PC-3 (cell line): ENCODE data around the gene TGFBR3L. TPM values are rescaled to one million over a fixed set of nuclear protein-coding genes. Genes with fewer than 3 reads are reported as not detected.

ENCODE experiments used
- ATAC-seq: fragments of 200-7000 bp; cut with Tn5 transposase; 2 replicates; pipeline ENCODE4 v1.9.1; 2020; ENCODE audit warnings: mild to moderate bottlenecking, moderate library complexity
- BruUV-seq: library from RNA; stranded (reverse); fragments of 400-500 nt; replicated peaks from 2 replicates; lab custom pipeline; 2021; lab: Mats Ljungman, UMichigan
- CTCF ChIA-PET: fragments of 300-600 bp; sonication (Branson Sonifier 250); formaldehyde crosslinking; loops from one replicate; lab custom pipeline; 2022; ENCODE audit warnings: antibody characterized with exemption; lab: Charles Lee
- POLR2A ChIA-PET: fragments of 300-600 bp; sonication (Branson Sonifier 250); formaldehyde crosslinking; loops from one replicate; lab custom pipeline; 2022; ENCODE audit warnings: antibody characterized with exemption; ENCODE audit not compliant: unreplicated experiment; lab: Charles Lee
- DNase-seq: peaks from one replicate; pipeline ENCODE4 v3.0.0-alpha.2; 2015
- H2AFZ ChIP-seq: fragments of 300-600 bp; sonication (generic); 2 replicates; pipeline ENCODE4 v1.6.0; 2016; ENCODE audit warnings: antibody characterized with exemption, low read length
- H3F3A ChIP-seq: fragments of 300-600 bp; sonication (generic); one replicate; pipeline ENCODE4 v1.6.0; 2017; ENCODE audit warnings: antibody characterized with exemption, low read length, control low read depth, mild to moderate bottlenecking; ENCODE audit not compliant: unreplicated experiment
- H3K27ac ChIP-seq: fragments of 300-600 bp; sonication (generic); 2 replicates; pipeline ENCODE4 v1.5.1; 2016; ENCODE audit warnings: mild to moderate bottlenecking, low read length
- H3K27me3 ChIP-seq: fragments of 300-600 bp; sonication (generic); 2 replicates; pipeline ENCODE4 v1.6.1; 2016; ENCODE audit warnings: low read length, mixed read lengths
- H3K36me3 ChIP-seq: fragments of 300-600 bp; sonication (generic); 2 replicates; pipeline ENCODE4 v1.6.1; 2016; ENCODE audit warnings: low read depth, mixed run types, low read length, mixed read lengths
- H3K4me1 ChIP-seq: fragments of 300-600 bp; sonication (generic); 2 replicates; pipeline ENCODE4 v1.5.1; 2016; ENCODE audit warnings: low read length; ENCODE audit not compliant: insufficient read depth
- H3K4me2 ChIP-seq: fragments of 300-600 bp; sonication (generic); 2 replicates; pipeline ENCODE4 v1.6.0; 2016; ENCODE audit warnings: low read length
- H3K4me3 ChIP-seq: fragments of 300-600 bp; sonication (generic); 2 replicates; pipeline ENCODE4 v1.5.1; 2016; ENCODE audit warnings: mild to moderate bottlenecking, low read length, mixed read lengths
- H3K79me2 ChIP-seq: fragments of 300-600 bp; sonication (generic); 2 replicates; pipeline ENCODE4 v1.6.1; 2017; ENCODE audit warnings: low read length, mixed read lengths
- H3K9ac ChIP-seq: fragments of 300-600 bp; sonication (generic); 2 replicates; pipeline ENCODE4 v1.6.0; 2016; ENCODE audit warnings: mild to moderate bottlenecking, low read length
- H3K9me2 ChIP-seq: fragments of 300-600 bp; sonication (generic); replicated peaks from 2 replicates; pipeline ENCODE4 v1.6.1; 2016; ENCODE audit warnings: mixed run types, low read length, mixed read lengths
- H3K9me3 ChIP-seq: fragments of 300-600 bp; sonication (generic); 2 replicates; pipeline ENCODE4 v1.6.1; 2016; ENCODE audit warnings: low read length, mixed read lengths
- H4K20me1 ChIP-seq: fragments of 300-600 bp; sonication (generic); 2 replicates; pipeline ENCODE4 v1.6.1; 2016; ENCODE audit warnings: low read length, mixed read lengths
- CTCF ChIP-seq: fragments of 300-600 bp; sonication (generic); conservative IDR thresholded peaks from 2 replicates; pipeline ENCODE4 v1.5.1; 2017; ENCODE audit warnings: antibody characterized with exemption, low read depth, mild to moderate bottlenecking, low read length
- EZH2 ChIP-seq: fragments of 300-600 bp; sonication (generic); IDR thresholded peaks from one replicate; pipeline ENCODE4 v1.6.1; 2017; ENCODE audit warnings: antibody characterized with exemption, mild to moderate bottlenecking, low read length; ENCODE audit not compliant: unreplicated experiment
- EZH2phosphoT487 ChIP-seq: fragments of 300-600 bp; sonication (generic); IDR thresholded peaks from 2 replicates; pipeline ENCODE4 v1.6.1; 2018; ENCODE audit warnings: mild to moderate bottlenecking, antibody characterized with exemption, low read length, borderline replicate concordance
- intact Hi-C: fragments of 100-400 bp; cut with micrococcal nuclease; formaldehyde crosslinking; loops from 2 replicates; pipeline ENCODE4 v1.9.0; 2023
- total RNA-seq: library from RNA; depleted of rRNA; stranded (reverse); fragments of >200 nt; gene quantifications from 2 replicates; pipeline ENCODE4 v1.2.3, GENCODE V29; 2014

The TGFBR3L gene
- total RNA-seq, 1 experiment from 2014 or later, result 10.5 TPM

- DNase-seq (no peak), ATAC-seq (no peak)
- Histone ChIP-seq H2AFZ (no peak overlapping the region), H3K4me1 (peaks cover 7% of the 10 kb centered on the region), H3K36me3 (peaks cover 20% of the 10 kb centered on the region), H3K27ac (no peak overlapping the region), H3K4me2 (no peak overlapping the region), H3K4me3 (no peak overlapping the region), H3K9ac (no peak overlapping the region), H3F3A (no peaks in the 10 kb centered on the region), H3K79me2 (peaks cover 20% of the 10 kb centered on the region), H3K9me2 (no peaks in the 10 kb centered on the region), H4K20me1 (0 out of 2 replicates have a peak, but pooled peaks cover 3% of the 10 kb centered on the region), H3K9me3 (no peaks in the 10 kb centered on the region), H3K27me3 (no peaks in the 10 kb centered on the region)
- ChIA-PET CTCF (no interaction called here), POLR2A (interaction anchor here (0.6 kb wide), 1 partner anchor 8 kb away, joined by 3 read pairs; no protein-coding TSS in a partner anchor)
- intact Hi-C loops, result no loop called here
- TF ChIP-seq EZH2phosphoT487 (no peak), CTCF (no peak), EZH2 (no peak)
- BruUV-seq, result no TSS peak
Observed at GRCh38 chr19:7911508-7912143, 3.0 kb upstream of the TGFBR3L start.

GRCh38 chr19:7912144-7912696, 2.4 kb upstream of the TGFBR3L start:
- Histone ChIP-seq H3K4me2 (no peak overlapping the region), H3F3A (no peaks in the 10 kb centered on the region), H2AFZ (no peak overlapping the region), H4K20me1 (0 out of 2 replicates have a peak, but pooled peaks cover 3% of the 10 kb centered on the region), H3K27me3 (no peaks in the 10 kb centered on the region), H3K9me3 (no peaks in the 10 kb centered on the region), H3K4me3 (no peak overlapping the region), H3K79me2 (peaks cover 14% of the 10 kb centered on the region), H3K27ac (no peak overlapping the region), H3K9me2 (no peaks in the 10 kb centered on the region), H3K36me3 (peaks cover 20% of the 10 kb centered on the region), H3K9ac (no peak overlapping the region), H3K4me1 (peaks cover 13% of the 10 kb centered on the region)
- intact Hi-C loops, result no loop called here
- no TSS peak for BruUV-seq
- POLR2A ChIA-PET, result interaction anchor here (0.6 kb wide), 1 partner anchor 9 kb away, joined by 3 read pairs; no protein-coding TSS in a partner anchor
- no peak for TF ChIP-seq EZH2phosphoT487
- no peak for TF ChIP-seq EZH2
- TF ChIP-seq CTCF, result no peak
- no peak for ATAC-seq
- CTCF ChIA-PET, result no interaction called here
- DNase-seq, result no peak
